CD14-positive monocyte (primary cell): Measurements from ENCODE around the gene TBC1D16. TPM values are rescaled to one million over a fixed set of nuclear protein-coding genes. Genes with fewer than 3 reads are reported as not detected.

Experiments used
- DNase-seq, 3 donors: peaks; one replicate each; pipeline ENCODE4 v3.0.0-alpha.2; 2011 to 2022
- H2AFZ ChIP-seq: 2 replicates; pipeline ENCODE4 v1.6.0; 2012; ENCODE audit warnings: mild to moderate bottlenecking, low read depth, low read length, inconsistent platforms; ENCODE audit not compliant: insufficient read depth, poor library complexity, severe bottlenecking
- H3K27ac ChIP-seq, 2 donors: 1 replicate in 1 of 2; 2 replicates in 1 of 2; pipeline ENCODE4 v1.5.1; 2012 to 2013; ENCODE audit warnings: low read length in 2 of 2, control low read depth in 1 of 2, inconsistent platforms in 1 of 2, low read depth in 1 of 2, mild to moderate bottlenecking in 1 of 2
- H3K27me3 ChIP-seq, 2 donors: one replicate each; pipeline versions ENCODE4 v1.6.0 to v1.6.1; 2011 to 2013; ENCODE audit warnings: low read length in 2 of 2; ENCODE audit not compliant: control insufficient read depth in 2 of 2, insufficient read depth in 2 of 2
- H3K36me3 ChIP-seq, 2 donors: replicated peaks in 1 of 2; 1 replicate in 1 of 2; 2 replicates in 1 of 2; pipeline versions ENCODE4 v1.5.1 to v1.6.1; 2012 to 2013; ENCODE audit warnings: low read length in 2 of 2, control low read depth in 1 of 2, inconsistent platforms in 1 of 2, mild to moderate bottlenecking in 1 of 2; ENCODE audit not compliant: insufficient read depth in 2 of 2, control insufficient read depth in 1 of 2
- H3K4me1 ChIP-seq, 2 donors: 1 replicate in 1 of 2; 2 replicates in 1 of 2; pipeline versions ENCODE4 v1.5.1 to v1.6.1; 2012 to 2013; ENCODE audit warnings: low read length in 2 of 2, control low read depth in 1 of 2, inconsistent platforms in 1 of 2, mild to moderate bottlenecking in 1 of 2, moderate library complexity in 1 of 2; ENCODE audit not compliant: insufficient read depth in 2 of 2, control insufficient read depth in 1 of 2
- H3K4me2 ChIP-seq: replicated peaks from 2 replicates; pipeline ENCODE3; 2012; ENCODE audit warnings: low read length, moderate library complexity, mild to moderate bottlenecking; ENCODE audit not compliant: poor library complexity, severe bottlenecking; ENCODE audit errors: extremely low read depth
- H3K4me3 ChIP-seq, 3 experiments: fragments of 200-600 bp in 1 of 3; sonication (generic) in 1 of 3; replicated peaks in 1 of 3; 1 replicate in 2 of 3; 2 replicates in 1 of 3; pipeline ENCODE4 v1.5.1; 2011 to 2013; ENCODE audit warnings: low read length in 3 of 3, mild to moderate bottlenecking in 3 of 3, control low read depth in 2 of 3, low read depth in 2 of 3, inconsistent platforms in 1 of 3, moderate library complexity in 1 of 3
- H3K79me2 ChIP-seq: 2 replicates; pipeline ENCODE4 v1.6.0; 2012; ENCODE audit warnings: mild to moderate bottlenecking, control low read depth, inconsistent platforms, low read length, moderate library complexity; ENCODE audit not compliant: insufficient read depth
- H3K9ac ChIP-seq: 2 replicates; pipeline ENCODE4 v1.6.0; 2017; ENCODE audit warnings: low read length, mild to moderate bottlenecking; ENCODE audit not compliant: insufficient read depth, poor library complexity, severe bottlenecking
- H3K9me3 ChIP-seq, 2 donors: replicated peaks in 1 of 2; 1 replicate in 1 of 2; 2 replicates in 1 of 2; pipeline versions ENCODE4 v1.5.1 to v1.6.1; 2012 to 2013; ENCODE audit warnings: low read length in 2 of 2, control low read depth in 1 of 2; ENCODE audit not compliant: control insufficient read depth in 1 of 2, insufficient read depth in 1 of 2
- H4K20me1 ChIP-seq: 2 replicates; pipeline ENCODE4 v1.6.0; 2012; ENCODE audit warnings: mild to moderate bottlenecking, low read length, control low read depth, moderate library complexity; ENCODE audit not compliant: insufficient read depth
- H3K27ac Mint-ChIP-seq, 7 donors: one replicate each; pipeline ENCODE4 v1.8.0; 2020; ENCODE audit warnings: mild to moderate bottlenecking in 7 of 7, mixed read lengths in 7 of 7, moderate library complexity in 6 of 7, inconsistent platforms in 2 of 7
- H3K27me3 Mint-ChIP-seq, 3 donors: one replicate each; pipeline ENCODE4 v1.8.0; 2021 to 2022; ENCODE audit warnings: low read depth in 3 of 3, mild to moderate bottlenecking in 3 of 3, mixed read lengths in 3 of 3, moderate library complexity in 3 of 3, inconsistent platforms in 1 of 3
- H3K36me3 Mint-ChIP-seq, 2 donors: one replicate each; pipeline ENCODE4 v1.8.0; 2020; ENCODE audit warnings: mixed read lengths in 2 of 2, inconsistent platforms in 1 of 2, mild to moderate bottlenecking in 1 of 2
- H3K4me1 Mint-ChIP-seq: one replicate; pipeline ENCODE4 v1.8.0; 2020; ENCODE audit warnings: mild to moderate bottlenecking, mixed read lengths
- H3K4me3 Mint-ChIP-seq, 2 donors: one replicate each; pipeline ENCODE4 v1.8.0; 2020; ENCODE audit warnings: mild to moderate bottlenecking in 2 of 2, mixed read lengths in 2 of 2, moderate library complexity in 1 of 2
- H3K9me3 Mint-ChIP-seq, 7 donors: one replicate each; pipeline ENCODE4 v1.8.0; 2020 to 2022; ENCODE audit warnings: mixed read lengths in 7 of 7, mild to moderate bottlenecking in 6 of 7, moderate library complexity in 6 of 7, inconsistent platforms in 2 of 7
- WGBS: methylation state at CpG from one replicate; pipeline ENCODE4 v1.1.5; 2013; ENCODE audit warnings: missing lambda C conversion rate; ENCODE audit not compliant: insufficient coverage; 5-methylcytosine and 5-hydroxymethylcytosine counted together
- intact Hi-C, 2 donors: fragments of 100-400 bp; cut with micrococcal nuclease; formaldehyde crosslinking; loops; one replicate each; pipeline versions ENCODE4 v1.15.0 to v1.15.1; 2023
- polyA plus RNA-seq, 3 donors: library from polyadenylated mRNA; depleted of rRNA in 1 of 3; unstranded in 2 of 3; stranded (reverse) in 1 of 3; fragments of 300-500 nt in 2 of 3; fragments of >200 nt in 1 of 3; fragmentation: Illumina TruSeq in 2 of 3; gene quantifications; 1 replicate in 2 of 3; 2 replicates in 1 of 3; pipeline ENCODE4 v1.2.3, GENCODE V29; 2012 to 2021
- TF ChIP-seq, protein P1 (sequence below): fragments of 200-600 bp; IDR thresholded peaks from one replicate; pipeline ENCODE4 v1.8.0; 2022; ENCODE audit warnings: antibody characterized with exemption, mild to moderate bottlenecking

The TBC1D16 gene
- polyA plus RNA-seq, 3 donors, result 0.11 to 0.53 (median 0.27) TPM

DNA sequence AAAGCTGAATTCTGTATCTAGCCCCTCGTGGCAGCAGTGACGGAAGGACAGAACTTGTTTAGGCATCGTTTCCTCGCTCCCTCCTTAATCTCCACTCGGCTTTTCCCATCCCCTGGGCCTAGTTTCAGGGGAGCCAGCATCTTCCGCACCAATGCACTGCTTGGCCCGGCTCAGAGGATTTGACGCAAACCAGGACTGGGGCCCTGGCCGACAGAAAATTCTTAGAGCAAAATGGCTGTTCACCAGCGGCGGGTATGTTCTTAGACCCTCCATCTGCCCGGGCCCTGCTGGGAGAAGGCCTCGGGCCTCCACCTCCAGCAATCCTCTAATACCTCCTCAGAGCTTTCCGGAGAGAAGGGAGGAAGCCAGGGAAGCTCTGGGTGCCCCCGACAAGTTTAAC, 54.6 kb downstream of the TBC1D16 start:
- intact Hi-C loops, result no loop called here
- H3K4me1 Mint-ChIP-seq, result no peaks in the 10 kb centered on the region
- 100% methylated on average over 6 of the region's 15 CpGs for WGBS
- Histone ChIP-seq H3K36me3 (no peaks in the 10 kb centered on the region), H3K27ac (no peak overlapping the region), H3K27me3 (no peaks in the 10 kb centered on the region), H3K9ac (no peak overlapping the region), H3K79me2 (no peaks in the 10 kb centered on the region), H3K4me3 (no peak overlapping the region), H3K4me1 (no peaks in the 10 kb centered on the region), H3K4me2 (no peak overlapping the region), H4K20me1 (no peaks in the 10 kb centered on the region), H3K9me3 (no peaks in the 10 kb centered on the region), H2AFZ (no peak overlapping the region)
- no peak overlapping the region for H3K27ac Mint-ChIP-seq
- H3K27me3 Mint-ChIP-seq, result peaks cover under 1 to 5% (median 4%) of the 10 kb centered on the region in 3 donors
- TF ChIP-seq, protein P1, sequence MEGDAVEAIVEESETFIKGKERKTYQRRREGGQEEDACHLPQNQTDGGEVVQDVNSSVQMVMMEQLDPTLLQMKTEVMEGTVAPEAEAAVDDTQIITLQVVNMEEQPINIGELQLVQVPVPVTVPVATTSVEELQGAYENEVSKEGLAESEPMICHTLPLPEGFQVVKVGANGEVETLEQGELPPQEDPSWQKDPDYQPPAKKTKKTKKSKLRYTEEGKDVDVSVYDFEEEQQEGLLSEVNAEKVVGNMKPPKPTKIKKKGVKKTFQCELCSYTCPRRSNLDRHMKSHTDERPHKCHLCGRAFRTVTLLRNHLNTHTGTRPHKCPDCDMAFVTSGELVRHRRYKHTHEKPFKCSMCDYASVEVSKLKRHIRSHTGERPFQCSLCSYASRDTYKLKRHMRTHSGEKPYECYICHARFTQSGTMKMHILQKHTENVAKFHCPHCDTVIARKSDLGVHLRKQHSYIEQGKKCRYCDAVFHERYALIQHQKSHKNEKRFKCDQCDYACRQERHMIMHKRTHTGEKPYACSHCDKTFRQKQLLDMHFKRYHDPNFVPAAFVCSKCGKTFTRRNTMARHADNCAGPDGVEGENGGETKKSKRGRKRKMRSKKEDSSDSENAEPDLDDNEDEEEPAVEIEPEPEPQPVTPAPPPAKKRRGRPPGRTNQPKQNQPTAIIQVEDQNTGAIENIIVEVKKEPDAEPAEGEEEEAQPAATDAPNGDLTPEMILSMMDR, result no peak
- no peak overlapping the region for H3K4me3 Mint-ChIP-seq
- DNase-seq, result no peak
- no peaks in the 10 kb centered on the region for H3K9me3 Mint-ChIP-seq
- H3K36me3 Mint-ChIP-seq, result no peaks in the 10 kb centered on the region

DNA sequence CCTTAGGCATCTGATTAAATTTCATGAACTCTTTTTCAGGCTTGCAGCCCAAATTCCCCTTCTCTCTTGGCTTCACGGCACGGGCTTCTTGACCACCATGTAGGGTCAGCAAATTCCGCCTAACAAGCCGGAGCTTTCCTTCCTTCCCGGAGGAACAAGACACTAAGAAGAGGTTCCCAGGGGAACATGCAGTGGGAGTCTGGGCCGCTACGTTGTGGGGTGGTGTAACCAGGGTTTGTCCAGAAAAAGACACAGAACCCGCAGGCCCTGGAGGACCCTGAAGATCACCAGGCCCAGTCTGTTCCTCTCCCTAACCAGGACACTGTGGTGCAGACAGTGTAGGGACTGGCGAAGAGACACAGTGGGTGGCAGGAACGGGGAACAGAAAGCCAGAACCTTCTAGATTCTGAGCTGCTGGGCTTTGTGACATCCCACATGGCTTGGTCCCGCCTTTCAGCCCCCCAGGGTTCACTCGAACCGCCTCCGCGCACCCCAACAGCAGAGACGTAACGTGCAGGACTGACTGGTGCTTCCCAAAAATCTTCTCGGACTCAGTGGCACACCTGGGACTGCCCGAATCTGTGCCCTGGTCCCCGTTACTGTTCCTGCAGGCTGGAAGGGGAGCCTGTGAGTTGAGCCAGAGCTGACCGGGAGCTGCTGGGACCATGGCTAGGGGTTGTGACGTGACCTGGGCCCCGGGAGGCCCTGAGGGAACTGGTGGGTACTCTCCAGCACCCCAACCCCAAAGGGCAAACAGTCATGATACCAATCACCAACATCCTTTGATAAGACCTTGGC, 55.2 kb downstream of the TBC1D16 start:
- no peaks in the 10 kb centered on the region for H3K4me1 Mint-ChIP-seq
- intact Hi-C loops, result no loop called here
- H4K20me1 ChIP-seq, result no peaks in the 10 kb centered on the region
- no peak overlapping the region for H3K4me3 ChIP-seq
- no peak overlapping the region for H3K27ac Mint-ChIP-seq
- H3K27ac ChIP-seq, result no peak overlapping the region
- DNase-seq, result no peak
- 96% methylated on average over 19 of the region's 23 CpGs for WGBS
- H3K9me3 ChIP-seq, result no peaks in the 10 kb centered on the region
- H3K9me3 Mint-ChIP-seq, result no peaks in the 10 kb centered on the region
- no peak overlapping the region for H3K4me2 ChIP-seq
- no peak overlapping the region for H3K9ac ChIP-seq
- H3K27me3 ChIP-seq, result no peaks in the 10 kb centered on the region
- H3K79me2 ChIP-seq, result no peaks in the 10 kb centered on the region
- H3K27me3 Mint-ChIP-seq, result peaks cover 0 to 5% (median 4%) of the 10 kb centered on the region in 3 donors
- no peaks in the 10 kb centered on the region for H3K4me1 ChIP-seq
- H3K36me3 Mint-ChIP-seq, result no peaks in the 10 kb centered on the region
- no peaks in the 10 kb centered on the region for H3K36me3 ChIP-seq
- H3K4me3 Mint-ChIP-seq, result no peak overlapping the region
- TF ChIP-seq, protein P1, result no peak
- no peak overlapping the region for H2AFZ ChIP-seq
